Measurements from ENCODE around the gene E2F4. TPM values are rescaled to one million over a fixed set of nuclear protein-coding genes. Genes with fewer than 3 reads are reported as not detected.

The E2F4 gene
- total and polyA plus RNA-seq, 3 experiments from 2014 or later = 86.0 to 139 (median 137) TPM

DNA sequence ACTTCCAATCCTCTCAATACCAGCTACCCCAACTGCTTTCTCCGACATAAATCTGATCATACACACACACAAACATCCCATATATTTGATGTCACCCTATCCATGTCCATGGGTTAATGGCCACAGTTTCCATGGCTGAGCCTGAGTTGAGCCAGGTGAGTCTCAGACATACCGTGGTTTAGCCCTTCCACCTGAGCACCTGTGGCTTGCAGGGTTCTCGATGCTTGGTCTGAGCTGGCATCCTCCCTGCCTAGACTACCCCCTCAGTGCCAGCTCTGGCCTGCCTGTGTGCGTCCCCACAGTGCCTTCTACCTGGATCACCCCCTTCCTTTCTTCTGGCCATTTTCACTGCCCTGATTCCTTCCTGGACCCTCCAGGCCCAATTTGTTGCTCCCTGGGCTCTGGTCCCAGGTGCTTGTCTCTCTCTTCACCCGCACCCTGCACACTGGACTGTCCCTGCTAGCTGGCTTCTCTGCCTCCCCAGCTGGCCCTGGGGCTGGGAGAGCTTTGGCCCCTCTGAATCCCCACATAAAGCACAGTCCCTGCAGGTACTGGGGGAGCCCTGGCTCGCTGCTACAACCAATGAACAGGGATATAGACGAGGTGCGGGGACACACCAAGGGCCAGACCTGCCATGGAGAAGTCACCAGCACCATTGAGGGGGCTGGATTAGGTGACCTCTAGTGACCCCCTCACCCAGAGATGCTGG lies 14.3 kb downstream of the E2F4 start:
- peak overlapping the region in 5 of 8 donors; percentile 5 to 88 (median 48) for H3K27ac Mint-ChIP-seq
- Histone ChIP-seq H3K36me3 (ENCODE audit: insufficient read depth, low read length) (no peaks in the 10 kb centered on the region), H3K27ac (ENCODE audit: low read depth, low read length) (no peak overlapping the region), H3K9me3 (ENCODE audit: low read length) (no peaks in the 10 kb centered on the region), H3K27me3 (ENCODE audit: insufficient read depth, low read length, poor library complexity, severe bottlenecking) (no peaks in the 10 kb centered on the region), H3K4me1 (ENCODE audit: insufficient read depth, low read length) (no peaks in the 10 kb centered on the region), H3K4me3 (ENCODE audit: low read length) (no peak overlapping the region)
- peaks cover 0 to 25% (median 0%) of the 10 kb centered on the region in 3 donors for H3K36me3 Mint-ChIP-seq
- no peaks in the 10 kb centered on the region for H3K9me3 Mint-ChIP-seq
- no peak for DNase-seq
- POLR2A ChIA-PET = no interaction called here
- no peaks in the 10 kb centered on the region for H3K4me1 Mint-ChIP-seq
- peak overlapping the region in 1 of 7 donors; percentile 15 for H3K4me3 Mint-ChIP-seq
- CTCF ChIA-PET = no interaction called here
- no peaks in the 10 kb centered on the region for H3K27me3 Mint-ChIP-seq

DNA sequence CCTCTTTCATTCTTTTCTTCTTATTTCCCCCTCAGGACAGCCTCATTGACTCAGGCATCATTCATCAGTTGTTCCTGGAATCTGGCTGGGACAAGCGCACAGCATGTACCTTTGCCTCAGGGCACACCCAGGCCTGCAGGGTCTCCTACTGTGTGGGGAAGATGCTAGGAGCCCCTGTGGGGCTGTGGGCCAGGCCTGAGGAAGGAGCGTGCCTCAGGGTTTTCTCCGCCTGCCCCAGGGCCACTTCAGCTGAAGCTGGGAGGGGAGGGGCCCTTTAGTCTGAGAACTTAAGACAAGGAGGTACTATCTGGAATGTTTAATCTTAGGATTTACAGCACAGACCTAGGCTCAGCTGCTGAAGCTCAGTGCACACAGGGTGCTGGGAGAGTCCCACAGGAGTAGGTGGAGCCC lies 14.9 kb downstream of the E2F4 start:
- H3K36me3 Mint-ChIP-seq = peaks cover 0 to 20% (median 0%) of the 10 kb centered on the region in 3 donors
- POLR2A ChIA-PET = no interaction called here
- Histone ChIP-seq H3K4me3 (ENCODE audit: low read length) (no peak overlapping the region), H3K36me3 (ENCODE audit: insufficient read depth, low read length) (no peaks in the 10 kb centered on the region), H3K27ac (ENCODE audit: low read depth, low read length) (no peak overlapping the region), H3K4me1 (ENCODE audit: insufficient read depth, low read length) (no peaks in the 10 kb centered on the region), H3K9me3 (ENCODE audit: low read length) (no peaks in the 10 kb centered on the region), H3K27me3 (ENCODE audit: insufficient read depth, low read length, poor library complexity, severe bottlenecking) (no peaks in the 10 kb centered on the region)
- no peaks in the 10 kb centered on the region for H3K4me1 Mint-ChIP-seq
- H3K27ac Mint-ChIP-seq = peak overlapping the region in 2 of 8 donors; percentile 26 to 32
- no peaks in the 10 kb centered on the region for H3K9me3 Mint-ChIP-seq
- DNase-seq = no peak
- H3K27me3 Mint-ChIP-seq = peaks cover 0 to 2% of the 10 kb centered on the region in 2 donors
- H3K4me3 Mint-ChIP-seq = peak overlapping the region in 1 of 7 donors; percentile 15
- CTCF ChIA-PET = no interaction called here

DNA sequence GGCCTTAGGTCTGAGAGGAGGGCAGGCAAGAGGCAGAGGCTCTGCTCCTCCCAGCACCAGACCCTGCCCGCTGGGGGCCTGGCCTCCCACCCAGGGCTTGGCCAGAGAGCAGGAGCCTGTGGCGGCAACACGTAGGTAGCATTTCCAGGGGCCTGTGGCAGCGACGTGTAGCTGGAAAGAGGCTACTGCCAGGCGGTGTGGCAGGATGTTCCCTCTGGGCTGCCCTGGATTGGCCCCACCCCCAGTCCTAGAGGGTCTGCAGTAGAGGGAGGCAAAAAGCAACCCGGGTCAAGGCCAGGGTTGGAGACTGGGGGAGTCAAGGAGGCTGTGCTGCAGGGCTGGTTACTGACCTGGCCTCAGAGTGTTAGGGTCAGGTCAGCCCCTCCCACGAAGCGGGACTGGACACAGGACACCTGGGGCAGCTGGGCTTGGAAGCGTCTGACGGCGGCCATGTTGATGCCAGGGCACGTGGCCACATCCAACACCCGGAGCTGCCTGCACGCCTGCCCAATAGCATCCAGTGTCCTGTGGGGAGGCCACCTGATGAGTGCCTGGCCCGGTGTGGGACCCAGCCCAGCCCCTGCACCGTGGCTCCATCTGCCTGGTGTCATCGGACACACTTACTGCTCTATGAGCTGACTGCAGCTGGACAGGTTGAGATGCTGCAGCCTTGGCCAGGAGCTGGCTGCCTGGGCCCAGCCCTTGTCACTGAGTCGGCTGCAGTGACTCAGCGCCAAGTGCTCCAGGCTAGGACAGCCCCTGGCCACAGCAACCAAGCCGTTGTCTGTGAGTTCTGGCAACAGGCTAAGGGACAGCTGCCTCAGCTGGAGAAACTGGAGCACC lies 15.5 kb downstream of the E2F4 start:
- CTCF ChIA-PET = no interaction called here
- DNase-seq = peak in 1 of 5 donors; percentile 42
- Mint-ChIP-seq H3K36me3 (peaks cover 0 to 15% (median 0%) of the 10 kb centered on the region in 3 donors), H3K4me1 (no peaks in the 10 kb centered on the region), H3K4me3 (no peak overlapping the region), H3K27ac (peak overlapping the region in 1 of 8 donors; percentile 26), H3K9me3 (no peaks in the 10 kb centered on the region), H3K27me3 (peaks cover 0 to 2% of the 10 kb centered on the region in 2 donors)
- Histone ChIP-seq H3K27me3 (ENCODE audit: insufficient read depth, low read length, poor library complexity, severe bottlenecking) (no peaks in the 10 kb centered on the region), H3K36me3 (ENCODE audit: insufficient read depth, low read length) (no peaks in the 10 kb centered on the region), H3K4me1 (ENCODE audit: insufficient read depth, low read length) (no peaks in the 10 kb centered on the region), H3K27ac (ENCODE audit: low read depth, low read length) (no peak overlapping the region), H3K4me3 (ENCODE audit: low read length) (no peak overlapping the region), H3K9me3 (ENCODE audit: low read length) (no peaks in the 10 kb centered on the region)
- POLR2A ChIA-PET = no interaction called here

DNA sequence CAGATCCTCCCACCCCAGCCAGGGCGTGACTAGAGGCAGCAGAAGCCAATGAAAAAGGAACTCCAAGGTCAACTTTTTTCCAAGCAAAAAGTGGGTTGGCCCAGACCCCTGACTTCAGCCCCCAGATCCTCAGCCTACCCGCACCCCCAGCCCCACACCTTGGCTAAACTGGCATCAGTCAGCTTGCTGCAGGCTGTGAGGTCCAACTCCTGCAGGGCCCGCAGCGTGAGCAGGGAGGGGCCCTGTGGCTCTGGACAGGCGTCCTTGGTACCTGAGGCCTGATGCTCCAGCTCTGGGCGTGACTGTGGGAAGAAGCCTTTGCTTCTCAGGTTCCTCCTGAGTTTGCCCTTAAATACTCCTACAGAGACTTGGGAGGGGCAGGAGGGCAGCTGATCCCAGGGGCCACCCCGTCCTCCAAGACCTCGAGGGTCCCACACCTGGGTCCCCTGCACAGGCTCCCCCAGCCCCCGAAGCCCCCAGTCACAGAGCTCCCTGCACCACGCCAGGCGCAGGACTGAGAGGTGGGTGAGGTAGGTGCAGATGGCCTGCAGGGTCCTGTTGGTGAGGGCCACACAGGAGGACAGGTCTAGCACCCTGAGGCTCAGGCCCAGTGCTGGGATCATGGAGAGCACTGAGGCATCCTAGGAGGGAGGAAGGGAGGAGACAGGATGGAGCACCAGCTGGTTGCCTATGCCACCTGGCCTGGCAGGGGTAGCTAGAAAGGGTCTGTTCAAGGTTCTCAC lies 16.4 kb downstream of the E2F4 start:
- no peak overlapping the region for H3K27ac Mint-ChIP-seq
- DNase-seq = peak in 1 of 5 donors; percentile 39
- Histone ChIP-seq H3K27me3 (ENCODE audit: insufficient read depth, low read length, poor library complexity, severe bottlenecking) (no peaks in the 10 kb centered on the region), H3K36me3 (ENCODE audit: insufficient read depth, low read length) (no peaks in the 10 kb centered on the region), H3K4me1 (ENCODE audit: insufficient read depth, low read length) (no peaks in the 10 kb centered on the region), H3K4me3 (ENCODE audit: low read length) (no peak overlapping the region), H3K9me3 (ENCODE audit: low read length) (no peaks in the 10 kb centered on the region), H3K27ac (ENCODE audit: low read depth, low read length) (no peak overlapping the region)
- no peak overlapping the region for H3K4me3 Mint-ChIP-seq
- H3K4me1 Mint-ChIP-seq = no peaks in the 10 kb centered on the region
- no peaks in the 10 kb centered on the region for H3K9me3 Mint-ChIP-seq
- H3K27me3 Mint-ChIP-seq = peaks cover 0 to 2% of the 10 kb centered on the region in 2 donors
- CTCF ChIA-PET = interaction anchor here (1.1 kb wide), 1 partner anchor 9 kb away, joined by 3 read pairs; no protein-coding TSS in a partner anchor
- POLR2A ChIA-PET = no interaction called here
- H3K36me3 Mint-ChIP-seq = peaks cover 0 to 8% (median 0%) of the 10 kb centered on the region in 3 donors

DNA sequence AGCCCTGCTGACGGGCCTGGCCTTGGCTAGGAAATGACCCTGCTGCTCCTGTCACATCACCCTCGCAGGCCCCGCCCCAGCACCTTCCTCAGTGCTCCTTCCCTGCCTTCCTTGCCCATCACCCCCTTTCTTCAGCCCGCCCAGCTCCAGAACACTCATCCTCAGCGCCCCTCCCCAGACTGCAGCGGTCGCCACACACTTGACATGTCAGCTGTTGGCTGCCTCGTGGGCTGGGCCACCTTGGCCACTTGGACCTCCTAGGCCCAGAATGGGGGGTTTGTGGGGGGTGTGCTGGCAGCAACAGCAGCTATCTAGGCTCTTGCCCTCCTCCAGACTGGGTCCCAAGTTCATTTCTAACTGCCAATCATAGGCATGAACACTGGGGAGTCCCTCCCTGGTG lies 17.6 kb downstream of the E2F4 start:
- H3K4me3 Mint-ChIP-seq = no peak overlapping the region
- H3K36me3 ChIP-seq (ENCODE audit: insufficient read depth, low read length) = no peaks in the 10 kb centered on the region
- POLR2A ChIA-PET = no interaction called here
- peak overlapping the region in 1 of 8 donors; percentile 75 for H3K27ac Mint-ChIP-seq
- no peak overlapping the region for H3K4me3 ChIP-seq (ENCODE audit: low read length)
- peaks cover 0 to 2% of the 10 kb centered on the region in 2 donors for H3K27me3 Mint-ChIP-seq
- H3K27me3 ChIP-seq (ENCODE audit: insufficient read depth, low read length, poor library complexity, severe bottlenecking) = no peaks in the 10 kb centered on the region
- no peaks in the 10 kb centered on the region for H3K36me3 Mint-ChIP-seq
- no peak overlapping the region for H3K27ac ChIP-seq (ENCODE audit: low read depth, low read length)
- no peaks in the 10 kb centered on the region for H3K4me1 ChIP-seq (ENCODE audit: insufficient read depth, low read length)
- DNase-seq = peak in 1 of 5 donors; percentile 30
- H3K4me1 Mint-ChIP-seq = no peaks in the 10 kb centered on the region
- CTCF ChIA-PET = interaction anchor here (1.1 kb wide), 1 partner anchor 8 kb away, joined by 3 read pairs; no protein-coding TSS in a partner anchor
- H3K9me3 ChIP-seq (ENCODE audit: low read length) = no peaks in the 10 kb centered on the region
- H3K9me3 Mint-ChIP-seq = no peaks in the 10 kb centered on the region

DNA sequence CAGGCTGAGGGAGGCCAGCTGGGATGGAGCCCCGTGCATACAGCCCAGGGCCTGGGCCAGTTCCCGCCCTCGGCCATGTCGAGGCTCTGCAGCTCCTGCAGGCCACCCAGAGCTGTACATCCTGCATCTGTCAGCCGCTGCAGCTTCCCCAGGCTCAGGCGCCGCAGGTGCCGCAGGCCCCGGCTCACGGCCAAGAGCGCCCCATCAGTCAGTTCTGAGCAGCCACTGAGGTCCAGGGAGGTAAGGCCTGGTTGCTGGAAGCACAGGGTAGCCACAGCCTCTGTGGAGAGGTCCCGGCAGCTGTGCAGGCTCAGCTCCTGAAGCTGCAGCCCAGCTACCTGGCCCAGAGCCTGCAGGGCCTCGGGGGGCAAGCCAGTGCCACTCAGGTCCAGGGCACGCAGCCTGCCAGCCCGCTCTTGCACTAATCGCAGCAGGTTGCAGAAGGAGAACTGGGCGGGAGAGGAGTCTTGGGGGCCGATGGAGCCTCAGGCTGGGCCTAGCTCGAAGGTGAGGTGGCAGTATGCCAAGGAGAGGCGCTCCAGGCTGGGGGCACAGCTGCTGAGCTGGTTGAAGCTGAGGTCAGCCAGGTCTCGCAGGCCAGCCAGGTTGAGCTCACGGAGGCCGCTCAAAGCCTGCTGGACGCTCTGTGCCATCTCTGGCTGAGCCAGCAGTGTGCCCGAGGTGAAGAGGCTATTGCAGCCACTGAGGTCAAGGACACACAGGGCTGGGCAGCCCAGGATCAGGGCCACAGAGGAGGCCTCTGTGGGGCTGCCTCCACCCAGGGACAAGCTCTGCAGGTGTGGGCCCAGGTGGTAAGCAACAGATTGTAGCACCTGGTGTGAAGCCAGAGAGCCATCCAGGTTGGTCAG lies 18.3 kb downstream of the E2F4 start:
- CTCF ChIA-PET = no interaction called here
- Mint-ChIP-seq H3K36me3 (no peaks in the 10 kb centered on the region), H3K27ac (no peak overlapping the region), H3K4me1 (no peaks in the 10 kb centered on the region), H3K4me3 (no peak overlapping the region), H3K27me3 (peaks cover 0 to 2% of the 10 kb centered on the region in 2 donors), H3K9me3 (no peaks in the 10 kb centered on the region)
- H3K4me3 ChIP-seq (ENCODE audit: low read length) = no peak overlapping the region
- peak in 1 of 5 donors; percentile 42 for DNase-seq
- no peaks in the 10 kb centered on the region for H3K27me3 ChIP-seq (ENCODE audit: insufficient read depth, low read length, poor library complexity, severe bottlenecking)
- no peak overlapping the region for H3K27ac ChIP-seq (ENCODE audit: low read depth, low read length)
- POLR2A ChIA-PET = interaction anchor here (0.6 kb wide), 1 partner anchor 613 kb away, joined by 13 read pairs; no protein-coding TSS in a partner anchor
- H3K4me1 ChIP-seq (ENCODE audit: insufficient read depth, low read length) = no peaks in the 10 kb centered on the region
- no peaks in the 10 kb centered on the region for H3K36me3 ChIP-seq (ENCODE audit: insufficient read depth, low read length)
- no peaks in the 10 kb centered on the region for H3K9me3 ChIP-seq (ENCODE audit: low read length)

DNA sequence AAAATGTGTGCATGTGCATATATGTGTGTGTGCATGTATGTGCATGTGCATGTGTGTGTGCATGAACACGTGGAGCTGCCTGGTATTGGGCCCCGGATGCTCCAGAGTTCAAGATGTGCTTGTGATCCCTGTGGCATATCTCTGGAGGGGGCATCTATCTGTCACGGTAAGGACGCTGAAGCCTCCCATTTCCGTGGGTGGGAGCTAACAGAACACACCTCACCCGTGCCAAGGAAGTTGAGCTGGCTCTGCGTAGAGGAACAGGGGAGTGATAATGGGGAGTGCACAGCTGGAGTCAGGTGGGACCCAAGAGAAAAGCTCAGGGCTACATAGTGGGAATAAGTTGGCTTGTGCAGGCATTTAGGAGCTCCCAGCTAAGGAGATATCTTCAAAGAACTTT lies 19.7 kb downstream of the E2F4 start:
- Histone ChIP-seq H3K36me3 (ENCODE audit: insufficient read depth, low read length) (no peaks in the 10 kb centered on the region), H3K4me3 (ENCODE audit: low read length) (no peak overlapping the region), H3K9me3 (ENCODE audit: low read length) (no peaks in the 10 kb centered on the region), H3K27ac (ENCODE audit: low read depth, low read length) (no peak overlapping the region), H3K4me1 (ENCODE audit: insufficient read depth, low read length) (no peaks in the 10 kb centered on the region), H3K27me3 (ENCODE audit: insufficient read depth, low read length, poor library complexity, severe bottlenecking) (no peaks in the 10 kb centered on the region)
- DNase-seq = peak in 1 of 5 donors; percentile 33
- Mint-ChIP-seq H3K27me3 (peaks cover 0 to 2% of the 10 kb centered on the region in 2 donors), H3K9me3 (no peaks in the 10 kb centered on the region), H3K36me3 (peaks cover 0 to 2% (median 0%) of the 10 kb centered on the region in 3 donors), H3K27ac (peak overlapping the region in 1 of 8 donors; percentile 18), H3K4me1 (no peaks in the 10 kb centered on the region), H3K4me3 (no peak overlapping the region)
- CTCF ChIA-PET = interaction anchor here (0.8 kb wide), 1 partner anchor 14 kb away, joined by 3 read pairs; no protein-coding TSS in a partner anchor
- POLR2A ChIA-PET = no interaction called here

Measured in CD8-positive, alpha-beta memory T cell (primary cell).